Middle frontal gyrus (tissue), 1 donor: ENCODE data around the gene PDXK.

ENCODE experiments used
- DNase-seq: peaks from one replicate; pipeline ENCODE4 v3.0.0-alpha.2; 2015; ENCODE audit warnings: low spot score; ENCODE audit errors: extremely low spot score

The PDXK gene

DNA sequence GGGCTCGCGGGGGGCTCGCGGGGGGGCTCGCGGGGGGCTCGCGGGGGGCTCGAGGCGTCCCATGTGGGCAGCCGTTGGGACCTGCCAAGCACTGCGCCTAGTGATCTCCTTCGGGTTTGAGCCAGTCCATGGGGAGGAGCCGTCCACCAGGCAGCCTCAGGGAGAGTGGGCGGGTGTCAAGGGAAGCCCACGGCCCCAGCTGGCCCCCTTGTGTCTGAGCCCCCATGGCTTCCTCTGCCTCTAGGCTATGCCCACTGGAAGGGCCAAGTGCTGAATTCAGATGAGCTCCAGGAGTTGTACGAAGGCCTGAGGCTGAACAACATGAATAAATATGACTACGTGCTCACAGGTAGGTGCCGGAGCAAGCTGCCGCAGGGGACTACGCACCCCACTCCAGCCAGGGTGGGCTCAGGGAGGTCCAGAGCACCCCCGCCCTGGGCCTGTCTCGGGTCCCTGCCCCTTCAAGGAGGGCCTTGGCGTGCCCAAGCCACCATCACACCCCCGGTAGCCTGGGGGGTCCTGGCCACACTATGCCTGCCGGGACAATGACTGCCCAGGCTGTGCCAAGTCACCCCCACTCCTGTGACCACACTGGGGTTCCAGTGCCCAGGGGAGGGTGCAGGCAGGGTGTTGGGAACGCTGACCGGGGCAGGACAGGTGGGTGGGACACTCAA, 22.6 kb downstream of the PDXK start:
- no peak for DNase-seq

DNA sequence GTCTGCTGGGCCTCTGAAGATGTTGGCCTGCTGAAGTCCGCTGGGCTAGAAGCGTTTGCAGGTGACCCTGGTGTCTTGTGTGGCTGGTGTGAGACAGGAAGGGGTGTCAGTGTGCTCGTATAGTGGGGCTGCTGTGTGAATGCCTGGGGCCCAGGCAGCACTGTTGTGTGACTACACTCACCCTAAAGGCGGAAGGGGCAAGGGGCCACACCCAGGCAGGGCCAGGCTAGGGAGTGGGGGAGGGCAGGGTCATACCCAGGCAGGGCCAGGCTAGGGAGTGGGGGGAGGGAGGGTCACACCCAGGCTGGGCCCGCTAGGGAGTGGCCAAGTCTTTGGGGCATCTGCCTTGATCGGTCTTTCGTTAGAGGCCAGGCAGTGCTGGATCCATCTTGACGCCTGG, 25.0 kb downstream of the PDXK start:
- DNase-seq = no peak

GRCh38 chr21:43744725-43745124, 25.8 kb downstream of the PDXK start:
- no peak for DNase-seq

GRCh38 chr21:43745772-43746517, 27.0 kb downstream of the PDXK start:
- no peak for DNase-seq

DNA sequence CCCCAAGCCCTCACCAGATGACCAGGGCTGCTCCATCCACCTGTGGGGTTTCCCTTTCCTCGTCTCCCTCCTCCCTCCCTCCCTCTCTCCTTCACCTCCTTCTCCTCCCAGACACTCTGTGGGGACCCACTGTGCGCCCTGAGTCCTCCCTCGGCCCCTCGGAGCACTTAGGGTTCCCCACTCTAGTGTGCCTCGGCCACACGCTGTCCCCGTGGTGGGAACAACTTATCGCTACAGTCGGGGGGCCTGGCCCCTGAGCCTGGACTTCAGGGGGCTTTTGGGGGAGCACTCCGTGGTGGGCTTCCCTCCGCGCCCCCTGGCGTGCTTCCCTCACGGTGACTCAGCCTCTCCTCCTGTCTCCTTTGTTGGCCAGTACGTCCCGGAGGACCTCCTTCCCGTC, 29.7 kb downstream of the PDXK start:
- no peak for DNase-seq

- no peak for DNase-seq
Measured at GRCh38 chr21:43749651-43750262, 30.8 kb downstream of the PDXK start.

- no peak for DNase-seq
Measured at GRCh38 chr21:43750339-43751033, 31.6 kb downstream of the PDXK start.

DNA sequence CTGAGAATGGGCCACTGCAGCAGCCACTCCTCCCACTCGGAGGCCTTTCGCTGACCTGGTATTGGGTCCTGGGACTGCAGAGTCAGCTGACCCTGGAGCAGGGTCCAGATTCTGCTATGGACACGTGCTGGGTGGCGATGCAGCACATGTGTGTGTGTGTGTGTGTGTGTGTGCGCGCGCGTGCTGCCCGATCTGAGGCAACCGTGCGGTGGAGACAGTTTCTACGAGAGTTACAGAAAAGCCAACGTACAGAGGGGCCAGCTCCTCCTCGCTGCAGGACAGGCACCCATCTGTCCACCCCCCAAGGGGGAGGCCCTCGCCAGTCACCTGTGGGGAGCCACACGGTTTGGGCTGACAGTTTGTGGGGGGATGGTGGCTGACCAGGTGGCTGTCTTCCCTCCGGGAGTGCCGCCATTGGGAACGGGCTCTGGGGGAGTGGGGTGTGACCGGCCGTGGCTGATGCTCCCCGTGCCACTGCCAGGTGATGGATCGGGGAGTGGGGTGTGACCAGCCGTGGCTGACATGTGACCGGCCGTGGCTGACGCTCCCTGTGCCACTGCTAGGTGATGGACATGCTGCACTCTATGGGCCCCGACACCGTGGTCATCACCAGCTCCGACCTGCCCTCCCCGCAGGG, 33.1 kb downstream of the PDXK start:
- no peak for DNase-seq

- no peak for DNase-seq
Measured at GRCh38 chr21:43752758-43753438, 34.0 kb downstream of the PDXK start.

DNA sequence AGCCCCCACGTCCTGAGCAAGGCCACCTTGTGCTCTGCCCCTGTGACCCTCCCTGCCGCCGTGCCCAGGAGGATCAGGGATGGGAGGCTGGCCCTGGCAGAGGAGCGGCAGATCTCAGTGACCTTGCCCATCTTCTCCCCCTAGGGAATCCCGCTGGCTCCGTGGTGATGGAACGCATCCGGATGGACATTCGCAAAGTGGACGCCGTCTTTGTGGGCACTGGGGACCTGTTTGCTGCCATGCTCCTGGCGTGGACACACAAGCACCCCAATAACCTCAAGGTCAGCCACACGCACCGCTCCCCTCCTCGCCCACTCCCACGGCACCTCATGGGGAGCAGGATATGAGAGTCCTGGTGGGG, 34.5 kb downstream of the PDXK start:
- DNase-seq = no peak

GRCh38 chr21:43754948-43755781, 36.2 kb downstream of the PDXK start:
- no peak for DNase-seq

DNA sequence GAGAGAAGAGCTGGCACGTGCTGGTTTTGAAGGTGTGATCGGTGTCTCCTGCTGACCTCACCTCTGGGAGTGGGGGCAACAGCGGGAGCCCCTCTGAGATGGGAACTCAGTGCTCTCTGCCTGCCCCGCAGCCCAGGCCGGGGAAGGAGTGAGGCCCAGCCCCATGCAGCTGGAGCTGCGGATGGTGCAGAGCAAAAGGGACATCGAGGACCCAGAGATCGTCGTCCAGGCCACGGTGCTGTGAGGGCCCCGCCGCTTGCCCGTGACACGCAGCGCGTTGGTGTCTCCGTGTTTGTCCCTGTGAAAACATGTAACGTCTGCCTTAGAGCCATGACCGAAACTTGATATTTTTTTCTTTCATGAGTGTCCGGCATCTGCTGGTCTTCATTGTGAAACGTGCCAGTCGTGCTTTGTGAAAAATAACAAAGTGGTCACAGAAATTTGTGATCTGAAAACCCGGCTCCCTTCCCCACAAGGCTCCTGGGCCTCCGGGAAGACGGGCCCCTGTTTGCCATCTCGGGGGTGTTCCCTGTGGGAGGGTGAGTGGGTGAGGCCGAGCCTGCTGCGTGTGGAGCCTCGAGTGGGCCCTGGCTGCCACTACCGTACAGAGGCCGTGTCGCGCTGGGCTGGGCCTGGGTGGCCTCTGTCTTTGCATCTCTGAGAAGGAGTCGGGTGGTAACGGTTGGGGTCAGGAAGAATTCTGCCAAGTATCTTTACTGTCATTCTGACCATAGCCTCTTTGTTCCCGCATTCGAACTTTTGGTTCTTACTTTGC, 37.1 kb downstream of the PDXK start:
- no peak for DNase-seq

- DNase-seq = no peak
Measured at GRCh38 chr21:43757601-43758000, 38.7 kb downstream of the PDXK start.

DNA sequence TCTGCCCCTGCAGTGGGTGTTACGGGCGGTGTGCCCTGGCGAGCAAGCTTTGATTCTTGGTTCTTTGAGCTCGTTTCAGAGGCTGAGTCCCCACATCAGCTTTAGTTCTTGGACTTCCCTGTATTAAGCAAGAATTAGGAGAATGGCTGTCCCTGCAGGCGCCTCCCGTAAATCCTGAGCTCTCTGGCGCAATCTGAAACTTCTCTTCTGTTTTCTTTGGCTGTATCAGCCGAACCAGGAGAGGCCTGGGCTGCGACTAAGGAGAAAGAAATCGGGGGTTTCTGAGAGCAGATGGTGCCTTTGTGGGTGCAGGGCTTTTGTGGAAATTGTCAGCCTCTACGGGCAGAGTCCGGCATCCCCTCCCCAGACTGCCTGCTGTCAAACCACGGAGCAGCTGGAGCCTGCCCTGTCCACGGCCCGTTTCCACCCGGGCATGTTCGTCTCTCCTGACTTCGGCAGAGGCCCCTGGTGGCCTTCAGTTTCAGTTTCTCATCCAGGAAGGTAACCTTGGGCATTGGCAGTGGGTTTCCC, 39.2 kb downstream of the PDXK start:
- no peak for DNase-seq

DNA sequence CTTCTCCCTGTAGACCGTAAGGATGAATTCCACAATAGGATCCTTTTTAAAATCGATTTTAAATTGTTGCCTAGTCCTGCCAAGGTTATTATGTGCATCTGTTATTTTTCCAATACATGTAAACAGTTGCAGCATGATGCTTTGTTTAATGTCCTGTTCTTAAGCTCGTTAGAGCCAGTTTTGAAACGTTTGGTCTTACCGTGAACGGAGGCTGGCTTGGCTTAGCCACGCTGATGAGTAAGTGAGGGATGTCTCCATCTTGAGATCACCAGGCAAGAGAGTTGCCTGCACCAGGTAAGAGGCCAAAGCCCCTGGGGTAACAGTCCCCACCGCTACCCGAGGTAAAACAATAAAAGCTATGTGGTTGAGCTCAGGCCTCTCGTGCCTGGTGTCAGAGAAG, 39.9 kb downstream of the PDXK start:
- no peak for DNase-seq

DNA sequence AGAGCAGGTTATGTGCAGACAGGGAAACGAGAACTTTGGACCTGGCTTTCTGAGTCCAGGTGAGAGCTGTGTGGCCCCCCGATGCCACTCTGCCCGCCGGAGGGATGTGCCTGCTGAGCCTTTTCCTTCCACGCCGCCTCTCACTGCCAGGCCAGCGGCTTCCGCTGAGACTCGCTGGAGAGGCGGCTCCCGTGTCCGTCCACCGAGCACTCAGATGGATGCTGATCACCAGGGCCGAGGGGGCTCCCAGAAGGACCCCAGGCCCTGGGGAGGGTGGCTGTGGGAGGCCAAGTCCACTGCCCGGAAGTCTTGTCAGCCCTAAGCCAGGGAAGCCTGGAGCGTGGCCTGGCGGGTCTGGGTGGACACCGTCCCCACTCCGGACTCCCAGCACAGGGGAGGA, 40.7 kb downstream of the PDXK start:
- no peak for DNase-seq

DNA sequence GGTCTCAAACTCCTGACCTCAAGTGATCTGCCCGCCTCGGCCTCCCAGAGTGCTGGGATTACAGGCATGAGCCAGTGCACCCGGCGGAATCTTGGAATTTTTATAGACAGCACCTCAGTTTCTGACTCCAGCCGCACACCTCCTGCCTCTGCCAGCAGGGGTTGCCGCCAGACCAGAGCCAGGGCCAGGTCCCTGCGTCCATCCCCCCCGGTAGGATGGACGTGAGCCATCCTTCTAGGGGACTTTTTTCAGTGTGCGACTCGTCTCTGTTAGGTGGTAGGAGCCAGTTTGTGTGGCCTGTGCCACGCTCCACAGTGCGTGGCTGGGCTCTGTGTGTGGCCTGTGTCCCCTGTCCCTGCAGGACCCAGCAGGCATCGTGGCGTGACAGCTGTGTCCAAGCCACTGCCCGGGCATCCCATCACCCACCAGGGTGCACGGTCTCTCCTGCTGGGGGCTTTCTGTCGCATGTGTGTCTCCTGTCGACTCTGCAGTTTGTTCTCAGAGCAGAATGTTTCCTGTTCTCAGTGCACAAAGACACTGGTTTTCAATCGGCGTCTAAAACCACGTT, 41.5 kb downstream of the PDXK start:
- DNase-seq = no peak

DNA sequence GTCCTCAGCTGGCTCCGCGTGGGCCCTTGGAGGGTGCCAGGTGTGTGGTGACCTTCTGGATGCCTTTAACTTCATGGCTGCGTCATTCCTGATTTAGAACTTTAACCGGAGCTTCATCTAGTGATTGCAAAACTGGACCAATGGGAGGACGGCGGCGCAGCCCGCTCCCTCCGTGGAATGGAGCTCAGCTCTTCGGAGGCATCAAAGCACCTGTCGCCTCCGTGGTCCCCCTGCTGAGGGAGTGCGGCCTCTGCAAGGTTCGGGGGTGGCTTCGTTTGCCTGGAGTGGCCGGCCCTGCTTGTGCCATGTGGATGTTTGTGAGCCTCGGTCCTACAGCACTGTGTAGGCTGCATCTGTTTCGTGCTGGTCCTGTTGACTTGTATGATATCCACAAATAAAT, 43.0 kb downstream of the PDXK start:
- DNase-seq = no peak
